Type B pancreatic cell (in vitro differentiated cells): ENCODE data around the gene BAD. TPM values are rescaled to one million over a fixed set of nuclear protein-coding genes. Genes with fewer than 3 reads are reported as not detected.

Experiments used
- DNase-seq: peaks from one replicate; pipeline ENCODE4 v3.0.0; 2021; ENCODE audit warnings: mixed read lengths; ENCODE audit not compliant: unreplicated experiment; ENCODE audit errors: extremely low spot score
- H3K27ac Mint-ChIP-seq: 2 replicates; pipeline ENCODE4 v1.8.0; 2021; ENCODE audit warnings: mild to moderate bottlenecking, mixed read lengths
- H3K27me3 Mint-ChIP-seq: 2 replicates; pipeline ENCODE4 v1.8.0; 2021; ENCODE audit warnings: mixed read lengths
- H3K36me3 Mint-ChIP-seq: 2 replicates; pipeline ENCODE4 v1.8.0; 2021; ENCODE audit warnings: mixed read lengths
- H3K4me1 Mint-ChIP-seq: one replicate; pipeline ENCODE4 v1.8.0; 2021; ENCODE audit warnings: mixed read lengths; ENCODE audit not compliant: unreplicated experiment
- H3K4me3 Mint-ChIP-seq: 2 replicates; pipeline ENCODE4 v1.8.0; 2021; ENCODE audit warnings: mild to moderate bottlenecking, mixed read lengths
- H3K9me3 Mint-ChIP-seq: 2 replicates; pipeline ENCODE4 v1.8.0; 2021; ENCODE audit warnings: mixed read lengths
- CTCF ChIP-seq: fragments of 200-600 bp; sonication (generic); conservative IDR thresholded peaks from 2 replicates; pipeline ENCODE4 v1.5.0; 2021; ENCODE audit warnings: antibody characterized with exemption, mild to moderate bottlenecking
- total RNA-seq: library from RNA; stranded (reverse); gene quantifications from 2 replicates; pipeline ENCODE4 v1.2.1, GENCODE V29; 2021; ENCODE audit warnings: low replicate concordance

BAD gene
- total RNA-seq, 1 donor from 2014 or later, result 48.7 TPM

GRCh38 chr11:64305075-64305690, 20.7 kb upstream of the BAD start, which contains the start of gene ESRRA:
TSS of gene ESRRA (plus strand) at chr11:64305524. CDS start at chr11:64307180, 1,656 bp downstream.
- no peaks in the 10 kb centered on the region for H3K36me3 Mint-ChIP-seq
- TF ChIP-seq CTCF, result no peak
- H3K27me3 Mint-ChIP-seq, result peaks cover 14% of the 10 kb centered on the region
- DNase-seq, result peak; percentile 100
- H3K4me3 Mint-ChIP-seq, result peak within 1 kb of the TSS; percentile 96
- H3K4me1 Mint-ChIP-seq, result peaks cover 20% of the 10 kb centered on the region
- H3K27ac Mint-ChIP-seq, result peak within 1 kb of the TSS; percentile 99
- no peaks in the 10 kb centered on the region for H3K9me3 Mint-ChIP-seq

- no peaks in the 10 kb centered on the region for H3K9me3 Mint-ChIP-seq
- peak; percentile 96 for TF ChIP-seq CTCF
- H3K27ac Mint-ChIP-seq, result peak overlapping the region; percentile 99
- peaks cover 21% of the 10 kb centered on the region for H3K27me3 Mint-ChIP-seq
- H3K36me3 Mint-ChIP-seq, result no peaks in the 10 kb centered on the region
- H3K4me1 Mint-ChIP-seq, result peaks cover 20% of the 10 kb centered on the region
- H3K4me3 Mint-ChIP-seq, result peak overlapping the region; percentile 93
- DNase-seq, result peak; percentile 95
Observed at GRCh38 chr11:64304316-64305072, 20.0 kb upstream of the BAD start.

- no peak for TF ChIP-seq CTCF
- no peak for DNase-seq
- peak overlapping the region; percentile 93 for H3K4me3 Mint-ChIP-seq
- peak overlapping the region; percentile 99 for H3K27ac Mint-ChIP-seq
- H3K36me3 Mint-ChIP-seq, result no peaks in the 10 kb centered on the region
- H3K4me1 Mint-ChIP-seq, result peaks cover 20% of the 10 kb centered on the region
- no peaks in the 10 kb centered on the region for H3K9me3 Mint-ChIP-seq
- peaks cover 26% of the 10 kb centered on the region for H3K27me3 Mint-ChIP-seq
Observed at GRCh38 chr11:64304032-64304315, 19.5 kb upstream of the BAD start.

GRCh38 chr11:64303109-64304031, 18.9 kb upstream of the BAD start:
- peak overlapping the region; percentile 93 for H3K4me3 Mint-ChIP-seq
- no peak overlapping the region for H3K27ac Mint-ChIP-seq
- no peaks in the 10 kb centered on the region for H3K36me3 Mint-ChIP-seq
- H3K4me1 Mint-ChIP-seq, result peaks cover 20% of the 10 kb centered on the region
- no peak for TF ChIP-seq CTCF
- no peak for DNase-seq
- H3K9me3 Mint-ChIP-seq, result no peaks in the 10 kb centered on the region
- peaks cover 32% of the 10 kb centered on the region for H3K27me3 Mint-ChIP-seq

GRCh38 chr11:64299847-64300648, 15.6 kb upstream of the BAD start, which contains the start of gene CATSPERZ:
TSS of gene CATSPERZ (plus strand) at chr11:64300358. CDS start at chr11:64300411, 53 bp downstream.
- Mint-ChIP-seq H3K4me3 (peak within 1 kb of the TSS; percentile 80), H3K27ac (peak within 1 kb of the TSS; percentile 76), H3K4me1 (peaks cover 9% of the 10 kb centered on the region), H3K9me3 (no peaks in the 10 kb centered on the region), H3K27me3 (peaks cover 65% of the 10 kb centered on the region), H3K36me3 (no peaks in the 10 kb centered on the region)
- no peak for DNase-seq
- TF ChIP-seq CTCF, result no peak
